Hematopoietic multipotent progenitor cell treated with erythropoietin and hydrocortisone succinate and interleukin-3 and kit ligand, for 4 days (in vitro differentiated cells): Measurements from ENCODE around the gene FAM53A.
"Not testable (repeated sequence)": the region's sequence is repeated elsewhere in the genome, so short reads cannot be mapped to it uniquely, and the experiment has no call there.

Experiments
- DNase-seq: peaks from one replicate; pipeline ENCODE4 v3.0.0-alpha.2; 2015

The FAM53A gene

GRCh38 chr4:1618438-1618837 is 65.7 kb downstream of the FAM53A start:
- DNase-seq = no peak

DNA sequence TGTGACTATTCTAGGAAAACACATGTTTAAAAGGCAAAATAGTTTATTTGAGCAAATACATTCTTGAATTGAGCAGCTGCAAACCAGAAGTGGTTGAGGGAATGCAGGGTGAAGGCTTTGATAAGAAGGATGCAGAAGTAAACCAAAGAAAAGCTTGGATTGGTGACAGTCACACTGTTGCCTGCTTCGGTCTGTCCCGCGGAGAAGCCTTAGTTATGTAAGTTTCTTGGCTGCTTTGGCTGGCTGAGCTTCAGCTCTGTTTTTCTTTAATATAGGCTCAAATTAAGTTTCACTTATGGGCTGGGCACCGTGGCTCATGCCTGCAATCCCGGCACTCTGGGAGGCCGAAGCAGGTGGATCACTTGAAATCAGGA is 67.6 kb downstream of the FAM53A start:
- DNase-seq = no peak

DNA sequence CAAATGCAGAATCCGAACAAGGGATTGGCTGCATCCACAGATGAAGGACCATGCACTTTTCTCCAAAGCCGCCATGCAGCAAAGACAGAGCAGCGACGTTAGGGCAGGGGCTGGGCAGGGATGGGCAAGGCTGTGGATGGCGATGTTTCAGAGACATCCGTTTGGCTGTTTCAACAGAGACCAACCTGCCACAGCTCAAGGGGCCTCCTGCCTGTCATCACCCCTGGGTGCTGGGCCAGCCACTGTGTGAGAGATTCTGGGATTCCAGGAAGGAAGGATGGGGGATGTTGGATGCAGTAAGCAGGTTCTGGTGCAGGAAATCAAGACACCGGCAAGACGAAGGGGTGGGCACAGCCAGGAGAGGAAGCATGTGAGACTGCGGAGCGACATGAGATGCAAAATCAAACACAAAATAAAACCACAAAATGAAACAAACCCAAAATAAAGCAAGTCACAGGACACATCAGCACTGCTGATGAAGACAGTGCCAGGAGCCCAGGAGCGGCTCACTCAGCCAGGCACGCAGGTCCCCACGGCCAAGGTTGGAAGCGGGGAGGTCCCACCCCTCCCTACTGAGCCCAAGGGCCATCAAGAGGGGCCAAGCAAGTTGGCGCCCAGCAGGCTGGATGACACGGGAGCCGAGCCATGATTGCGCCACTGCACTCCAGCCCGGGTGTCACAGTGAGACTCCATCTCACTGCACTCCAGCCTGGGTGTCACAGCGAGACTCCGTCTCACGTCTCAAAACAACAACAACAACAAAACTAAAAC is 68.1 kb downstream of the FAM53A start:
- no peak for DNase-seq

- no peak for DNase-seq
These were observed 69.1 kb downstream of the FAM53A start for GRCh38 chr4:1614854-1615595.

DNA sequence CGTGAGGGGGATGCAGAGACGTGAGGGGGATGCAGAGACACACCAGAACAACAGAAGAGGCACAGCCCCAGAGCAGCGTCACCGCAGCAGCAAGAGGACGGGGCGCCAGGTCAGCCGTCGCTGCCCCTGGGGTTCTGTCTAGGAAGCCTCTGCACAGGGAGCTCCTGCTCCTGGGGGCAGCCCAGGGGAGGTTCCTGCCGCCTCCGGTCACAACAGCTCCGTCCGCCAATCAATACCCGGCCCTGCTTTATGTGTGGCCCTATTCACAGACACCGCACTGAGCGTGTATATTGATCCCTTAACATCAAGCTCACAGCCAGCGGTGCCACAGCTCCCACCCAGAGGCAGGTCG is 69.6 kb downstream of the FAM53A start:
- no peak for DNase-seq

DNA sequence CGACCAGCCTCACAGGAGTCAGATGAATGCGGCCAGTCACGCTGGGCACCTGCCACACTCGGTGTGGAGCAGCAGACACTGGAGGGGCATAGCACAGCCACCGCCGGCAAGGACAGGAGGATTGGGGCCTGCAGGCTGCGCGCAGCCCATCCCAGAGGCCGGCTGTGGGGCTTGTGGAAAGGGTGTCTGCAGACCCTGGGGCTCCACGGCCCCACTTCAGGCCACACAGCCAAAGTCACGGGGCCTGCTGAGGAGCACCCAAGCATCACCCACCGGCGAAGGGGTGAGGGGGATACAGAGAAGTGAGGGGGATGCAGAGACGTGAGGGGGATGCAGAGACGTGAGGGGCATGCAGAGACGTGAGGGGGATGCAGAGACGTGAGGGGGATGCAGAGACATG is 70.1 kb downstream of the FAM53A start:
- DNase-seq = no peak

GRCh38 chr4:1613099-1613495 is 71.0 kb downstream of the FAM53A start:
- DNase-seq = no peak

- DNase-seq = no peak
These were observed 71.6 kb downstream of the FAM53A start for GRCh38 chr4:1612278-1613098.

DNA sequence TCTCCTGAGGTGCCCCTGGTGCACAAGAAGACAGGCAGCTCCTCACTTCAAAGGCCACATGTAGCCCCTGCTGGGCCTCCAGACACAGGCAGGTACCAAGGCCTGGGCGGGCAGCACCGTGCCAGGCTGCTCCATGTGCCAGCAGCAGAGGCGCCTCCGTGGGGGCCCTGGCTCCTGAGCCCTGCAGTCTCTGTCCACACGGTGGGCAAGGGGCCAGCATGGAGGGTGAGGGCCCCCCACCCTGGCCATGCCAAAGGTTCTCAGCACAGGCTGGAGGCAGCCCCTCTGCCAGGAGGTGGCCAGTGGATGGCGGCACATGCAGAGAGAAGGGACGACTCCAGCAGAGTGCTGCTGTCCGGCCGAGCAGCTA is 72.6 kb downstream of the FAM53A start:
- no peak for DNase-seq

DNA sequence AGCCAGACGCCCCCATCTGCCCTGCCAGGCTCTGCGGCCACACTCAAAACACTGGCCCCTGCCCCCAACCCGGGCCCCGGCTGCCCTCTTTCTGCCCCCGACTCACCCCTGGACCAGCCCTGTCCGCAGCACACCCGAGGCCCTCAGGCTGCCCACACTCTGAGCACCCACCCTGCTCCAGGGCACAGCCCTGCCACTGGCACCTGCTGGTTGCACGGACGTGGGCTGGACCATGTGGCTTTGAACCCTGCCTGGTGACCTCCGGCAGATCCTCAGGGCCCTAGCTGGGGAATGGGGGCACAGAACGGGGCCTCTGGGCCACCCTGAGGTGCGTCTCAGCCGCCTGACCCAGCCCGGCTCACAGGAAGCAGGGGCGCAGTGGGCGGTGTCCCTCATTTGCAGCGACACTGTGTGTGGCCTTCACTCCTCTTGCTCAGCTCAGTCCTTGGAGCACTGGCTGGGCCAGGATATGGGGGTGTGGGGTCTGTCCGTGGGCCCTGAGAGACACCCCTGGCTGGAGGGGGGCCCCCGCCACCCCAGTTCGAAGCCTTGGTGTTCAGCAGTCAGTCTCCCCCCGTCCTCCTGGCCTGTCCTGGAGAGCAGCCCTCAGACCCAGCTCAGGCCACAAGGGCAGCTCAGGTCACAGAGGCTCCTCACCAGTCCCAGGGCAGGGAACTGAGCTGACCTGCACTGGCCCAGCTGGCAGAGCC is 73.2 kb downstream of the FAM53A start:
- DNase-seq = no peak

- no peak for DNase-seq
These were observed 74.0 kb downstream of the FAM53A start for GRCh38 chr4:1609901-1610790.

DNA sequence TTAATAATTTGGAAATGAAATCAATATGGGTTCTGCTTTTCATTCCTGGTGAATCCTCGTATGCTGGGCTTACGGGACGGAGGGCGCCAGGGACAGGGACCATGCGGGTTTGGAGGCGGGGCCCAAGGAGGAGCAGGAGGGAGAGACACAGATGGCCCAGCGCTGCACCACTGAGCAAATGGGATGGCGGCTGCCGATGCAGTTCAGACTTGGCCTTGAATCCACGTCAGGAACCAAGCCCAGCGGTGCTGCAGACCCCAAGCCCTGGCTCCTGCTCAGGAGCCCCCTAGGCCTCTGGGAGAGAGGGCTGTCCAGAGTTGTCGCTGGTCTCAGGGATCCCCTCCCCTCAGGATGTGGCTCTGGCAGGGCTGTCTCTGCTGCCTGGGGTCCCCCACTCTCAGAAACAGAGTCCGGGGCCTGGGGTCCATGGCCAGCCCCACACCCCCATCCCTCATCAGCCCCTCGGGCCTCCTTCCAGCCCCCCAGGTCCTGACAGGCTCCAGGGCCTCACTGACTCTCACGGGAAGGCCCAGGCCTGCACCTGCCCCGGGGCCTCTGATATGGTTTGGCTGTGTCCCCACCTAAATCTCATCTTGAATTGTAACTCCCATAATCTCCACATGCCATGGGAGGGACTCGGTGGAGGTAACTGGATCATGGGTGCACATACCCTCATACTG is 75.2 kb downstream of the FAM53A start:
- DNase-seq = no peak

GRCh38 chr4:1608196-1608820 is 75.8 kb downstream of the FAM53A start:
- DNase-seq = no peak

DNA sequence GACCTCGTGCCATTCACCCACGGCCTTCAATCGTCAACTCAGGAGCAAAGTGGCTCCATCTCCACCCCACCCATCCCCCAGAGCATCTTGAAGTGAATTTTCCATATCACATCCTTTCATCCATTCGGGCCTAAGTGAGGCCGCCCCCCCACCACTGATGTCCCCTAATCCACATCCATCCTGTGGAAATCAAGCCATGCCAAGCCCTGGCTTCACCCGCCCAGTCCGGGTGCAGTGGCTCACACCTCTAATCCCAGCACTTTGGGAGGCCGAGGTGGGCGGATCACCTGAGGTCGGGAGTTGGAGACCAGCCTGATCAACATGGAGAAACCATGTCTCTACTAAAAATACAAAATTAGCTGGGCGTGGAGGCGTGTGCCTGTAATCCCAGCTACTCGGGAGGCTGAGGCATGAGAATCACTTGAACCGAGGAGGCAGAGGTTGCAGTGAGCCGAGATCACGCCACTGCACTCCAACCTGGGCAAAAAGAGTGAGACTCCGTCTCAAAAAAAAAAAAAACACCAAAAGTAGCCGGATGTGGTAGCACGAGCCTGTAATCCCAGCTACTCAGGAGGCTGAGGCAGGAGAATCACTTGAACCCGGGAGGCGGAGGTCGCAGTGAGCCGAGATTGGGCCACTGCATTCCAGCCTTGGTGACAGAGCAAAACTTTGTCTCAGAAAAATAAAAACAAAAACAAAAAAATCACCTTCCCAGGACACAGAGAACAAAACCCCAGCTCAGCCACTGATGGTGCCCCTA is 76.5 kb downstream of the FAM53A start:
- DNase-seq = not testable (repeated sequence)

DNA sequence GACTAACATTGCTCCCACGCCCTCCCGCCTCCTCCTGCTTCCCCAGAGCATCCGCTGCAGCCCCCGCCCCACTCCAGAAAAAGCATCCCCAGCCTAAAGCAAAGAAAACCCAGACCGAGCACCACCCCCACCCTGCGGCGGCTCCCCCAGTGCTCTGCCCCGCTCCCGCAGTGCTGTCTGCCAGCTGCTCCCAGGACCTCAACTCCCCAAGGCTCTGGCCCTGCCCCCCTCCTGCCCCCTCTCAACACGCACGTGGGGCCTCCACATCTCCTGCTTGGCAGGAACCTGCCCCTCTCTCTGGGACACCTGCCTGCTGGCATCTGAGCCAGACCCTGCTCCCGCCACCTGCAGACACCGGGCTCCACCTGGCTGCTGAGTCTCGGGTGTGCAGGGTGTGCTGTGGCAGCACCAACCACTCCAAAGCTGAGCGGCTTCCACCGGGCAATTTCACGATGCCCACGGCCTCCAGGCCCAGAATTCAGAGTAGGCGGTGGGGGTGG is 79.4 kb downstream of the FAM53A start:
- DNase-seq = no peak

GRCh38 chr4:1604181-1604705 is 79.9 kb downstream of the FAM53A start:
- DNase-seq = no peak

- DNase-seq = no peak
These were observed 80.5 kb downstream of the FAM53A start for GRCh38 chr4:1603413-1604135.

- DNase-seq = no peak
These were observed 81.3 kb downstream of the FAM53A start for GRCh38 chr4:1602655-1603412.
